ENCODE measurements around the gene SORL1. TPM values are rescaled to one million over a fixed set of nuclear protein-coding genes. Genes with fewer than 3 reads are reported as not detected.
"Not testable (repeated sequence)": the region's sequence is repeated elsewhere in the genome, so short reads cannot be mapped to it uniquely, and the experiment has no call there.

SORL1 gene
- total RNA-seq, 1 donor from 2014 or later = 38.3 TPM

DNA sequence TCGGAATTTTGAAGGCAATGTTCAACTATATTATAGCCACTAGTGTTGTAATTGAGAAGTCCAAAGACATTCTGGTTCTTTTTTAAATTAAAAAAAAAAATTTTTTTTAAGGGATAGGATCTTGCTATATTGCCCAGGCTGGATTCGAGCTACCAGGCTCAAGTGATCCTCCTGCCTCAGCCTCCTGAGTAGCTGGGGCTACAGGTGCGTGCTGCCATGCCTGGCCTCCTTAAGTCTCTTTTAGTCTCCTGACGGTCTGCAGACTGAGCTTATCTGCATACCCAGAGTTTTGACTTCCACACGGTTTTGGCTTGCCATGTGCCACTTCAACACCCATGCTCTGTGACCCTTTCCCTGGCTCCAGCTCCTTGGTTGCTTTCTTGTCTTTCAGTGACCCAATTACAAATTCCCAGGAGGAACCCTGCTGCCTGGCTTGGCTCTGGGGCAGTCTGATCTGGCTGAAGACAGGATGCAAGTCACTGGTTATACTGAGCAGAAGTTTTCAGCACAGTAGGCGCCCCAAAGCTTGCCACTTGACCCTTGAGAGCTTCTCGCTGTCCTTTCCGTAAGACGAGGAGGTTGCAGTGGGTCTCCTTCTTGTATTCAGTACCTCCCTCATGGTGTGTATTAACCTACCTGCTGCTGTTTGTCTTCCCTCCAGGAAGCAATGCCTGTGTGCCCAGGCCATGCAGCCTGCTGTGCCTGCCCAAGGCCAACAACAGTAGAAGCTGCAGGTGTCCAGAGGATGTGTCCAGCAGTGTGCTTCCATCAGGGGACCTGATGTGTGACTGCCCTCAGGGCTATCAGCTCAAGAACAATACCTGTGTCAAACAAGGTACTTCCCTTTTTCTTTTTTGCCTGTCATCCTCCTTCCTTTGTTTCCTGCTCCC, 114.4 kb downstream of the SORL1 start:
- Histone ChIP-seq H3K27ac (no peak overlapping the region), H3K36me3 (peaks cover 0 to 10% of the 10 kb centered on the region in 2 donors), H3K4me1 (no peaks in the 10 kb centered on the region), H3K27me3 (no peaks in the 10 kb centered on the region), H3K4me3 (no peak overlapping the region), H3K9me3 (no peaks in the 10 kb centered on the region)
- DNase-seq (ENCODE audit: extremely low spot score in 2 of 2) = no peak
- intact Hi-C loops (cut with DNase I) = no loop called here
- no peak for TF ChIP-seq POLR2AphosphoS5 (IDR thresholded peaks at IDR 0.05; ENCODE audit: insufficient read depth in 1 of 2, low read depth in 1 of 2)
- TF ChIP-seq CTCF (IDR thresholded peaks at IDR 0.05) = no peak
- TF ChIP-seq POLR2A (IDR thresholded peaks at IDR 0.05) = no peak

DNA sequence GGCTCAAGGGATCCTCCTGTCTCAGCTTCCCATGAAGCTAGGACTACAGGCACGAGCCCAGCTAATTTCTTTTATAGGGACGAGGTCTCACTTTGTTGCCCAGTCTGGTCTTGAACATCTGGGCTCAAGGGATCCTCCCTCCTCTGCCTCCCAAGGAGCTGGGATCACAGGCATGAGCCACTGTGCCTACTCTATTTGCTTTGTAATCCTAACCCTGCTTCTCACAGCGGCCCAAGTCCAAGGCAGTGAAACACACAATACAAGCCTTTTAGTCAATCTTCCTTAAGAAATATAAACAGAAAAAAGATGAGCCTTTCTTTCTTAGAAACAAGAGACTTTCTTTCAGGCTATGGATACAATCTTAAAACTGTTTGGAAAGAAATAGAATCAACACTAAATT, 115.9 kb downstream of the SORL1 start:
- no peaks in the 10 kb centered on the region for H3K27me3 ChIP-seq
- no peak for DNase-seq (ENCODE audit: extremely low spot score in 2 of 2)
- H3K4me3 ChIP-seq = no peak overlapping the region
- H3K9me3 ChIP-seq = no peaks in the 10 kb centered on the region
- H3K36me3 ChIP-seq = peaks cover 0 to 10% of the 10 kb centered on the region in 2 donors
- H3K27ac ChIP-seq = no peak overlapping the region
- intact Hi-C loops (cut with DNase I) = no loop called here
- no peaks in the 10 kb centered on the region for H3K4me1 ChIP-seq
- TF ChIP-seq POLR2AphosphoS5 (IDR thresholded peaks at IDR 0.05; ENCODE audit: insufficient read depth in 1 of 2, low read depth in 1 of 2) = no peak
- no peak for TF ChIP-seq POLR2A (IDR thresholded peaks at IDR 0.05)
- TF ChIP-seq CTCF (IDR thresholded peaks at IDR 0.05) = no peak

GRCh38 chr11:121569332-121570299, 117.5 kb downstream of the SORL1 start:
- H3K4me1 ChIP-seq; DNase-seq (ENCODE audit: extremely low spot score in 2 of 2); H3K36me3 ChIP-seq; intact Hi-C loops (cut with DNase I); H3K9me3 ChIP-seq; H3K4me3 ChIP-seq; H3K27ac ChIP-seq; H3K27me3 ChIP-seq: not testable (repeated sequence)

DNA sequence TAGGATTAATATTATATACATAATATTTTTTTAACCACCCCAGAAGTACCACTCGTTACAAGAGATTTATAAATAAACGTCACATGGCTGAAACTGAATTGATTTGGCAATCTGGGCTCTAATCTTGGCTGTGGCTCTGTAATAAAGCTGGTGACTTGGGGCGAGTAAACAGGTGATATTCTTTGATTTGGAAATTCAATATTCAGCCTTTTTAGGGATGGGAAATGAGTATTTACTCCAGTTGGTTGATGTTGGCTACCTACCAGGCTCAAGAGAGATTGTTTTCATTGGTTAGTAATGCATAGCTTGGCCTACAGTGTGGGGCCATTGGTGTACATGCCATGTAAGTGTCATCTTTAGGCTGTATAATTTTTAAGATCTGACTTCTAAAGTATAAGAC, 118.3 kb downstream of the SORL1 start:
- H3K4me3 ChIP-seq = no peak overlapping the region
- H3K27ac ChIP-seq = no peak overlapping the region
- no peaks in the 10 kb centered on the region for H3K27me3 ChIP-seq
- no peaks in the 10 kb centered on the region for H3K9me3 ChIP-seq
- DNase-seq (ENCODE audit: extremely low spot score in 2 of 2) = no peak
- H3K36me3 ChIP-seq = peaks cover 0 to 10% of the 10 kb centered on the region in 2 donors
- peaks cover 1% of the 10 kb centered on the region for H3K4me1 ChIP-seq
- intact Hi-C loops (cut with DNase I) = no loop called here
- no peak for TF ChIP-seq POLR2A (IDR thresholded peaks at IDR 0.05)
- TF ChIP-seq CTCF (IDR thresholded peaks at IDR 0.05) = no peak
- TF ChIP-seq POLR2AphosphoS5 (IDR thresholded peaks at IDR 0.05; ENCODE audit: insufficient read depth in 1 of 2, low read depth in 1 of 2) = no peak

- no peak overlapping the region for H3K4me3 ChIP-seq
- H3K36me3 ChIP-seq = peaks cover 0 to 10% of the 10 kb centered on the region in 2 donors
- H3K4me1 ChIP-seq = peaks cover 12% of the 10 kb centered on the region
- H3K27ac ChIP-seq = no peak overlapping the region
- no peak for DNase-seq (ENCODE audit: extremely low spot score in 2 of 2)
- no peak for TF ChIP-seq POLR2AphosphoS5 (IDR thresholded peaks at IDR 0.05; ENCODE audit: insufficient read depth in 1 of 2, low read depth in 1 of 2)
- TF ChIP-seq POLR2A (IDR thresholded peaks at IDR 0.05) = no peak
- TF ChIP-seq CTCF (IDR thresholded peaks at IDR 0.05) = no peak
- H3K9me3 ChIP-seq = no peaks in the 10 kb centered on the region
- intact Hi-C loops (cut with DNase I) = no loop called here
- H3K27me3 ChIP-seq = no peaks in the 10 kb centered on the region
Measured at GRCh38 chr11:121571506-121571905, 119.4 kb downstream of the SORL1 start.
